GM12801 (cell line): ENCODE data around the gene PCSK2.

Experiments
- CTCF ChIP-seq: IDR thresholded peaks from one replicate; pipeline ENCODE4 v1.5.1; 2011; ENCODE audit warnings: control low read depth; ENCODE audit not compliant: insufficient read length; ENCODE audit errors: extremely low read depth

The PCSK2 gene

DNA sequence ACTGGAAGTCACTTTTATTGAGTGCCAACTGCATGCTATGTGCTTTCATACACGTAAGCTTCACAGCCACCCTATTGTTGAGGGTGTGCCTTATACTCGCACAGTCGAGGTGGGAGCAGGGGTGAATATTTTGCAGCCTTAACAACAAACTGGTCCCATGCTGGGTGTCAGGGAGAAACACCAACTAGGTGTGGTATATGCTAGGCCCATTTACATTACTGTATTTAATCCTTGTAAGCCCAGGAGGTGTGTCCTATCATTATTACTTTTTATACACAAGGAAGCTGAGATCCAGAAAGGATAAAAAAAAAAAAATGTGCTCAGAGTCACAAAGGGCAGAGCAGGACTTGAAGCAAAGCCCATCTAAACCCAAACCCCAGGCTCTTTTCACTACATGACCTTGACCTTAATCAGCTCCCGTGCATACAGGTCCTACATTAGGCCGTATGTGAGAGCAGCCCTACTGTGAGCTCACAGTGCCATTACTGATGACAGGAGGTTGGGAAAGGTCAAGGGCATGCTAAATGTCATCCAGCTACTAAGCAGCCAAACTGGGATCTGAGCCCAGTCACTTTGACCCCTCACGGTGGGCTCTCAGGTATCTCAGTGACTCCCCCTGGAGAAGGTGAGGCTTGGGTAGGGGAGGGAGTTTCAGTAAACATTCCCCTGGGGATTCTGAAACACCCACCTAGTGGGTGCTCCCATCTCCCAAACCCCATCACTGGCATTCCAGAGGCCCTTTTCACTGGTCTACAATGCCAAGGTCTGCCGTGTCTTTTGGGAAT, 242.6 kb downstream of the PCSK2 start:
- no peak for TF ChIP-seq CTCF

DNA sequence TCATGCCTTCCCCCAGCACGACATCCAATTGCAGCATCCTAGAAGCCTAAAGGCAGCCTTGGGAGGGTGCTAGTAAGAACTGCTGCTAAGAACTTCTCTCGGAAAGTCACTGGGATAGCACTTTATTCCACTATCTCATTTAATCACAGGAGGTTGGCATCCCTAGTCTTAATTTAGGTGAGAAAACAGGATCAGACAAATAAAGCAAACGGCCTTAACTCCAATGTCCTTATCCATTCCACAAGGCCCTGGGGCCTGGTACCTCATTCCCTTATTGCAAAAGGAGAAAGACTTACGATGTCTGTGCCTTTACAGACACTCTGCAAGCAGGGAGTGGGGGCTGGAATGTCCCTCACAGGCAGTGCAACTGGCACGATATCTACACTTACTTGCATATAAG, 243.7 kb downstream of the PCSK2 start:
- TF ChIP-seq CTCF, result no peak

- no peak for TF ChIP-seq CTCF
Measured at GRCh38 chr20:17470973-17471372, 244.1 kb downstream of the PCSK2 start.

GRCh38 chr20:17471606-17472187, 244.9 kb downstream of the PCSK2 start:
- no peak for TF ChIP-seq CTCF

DNA sequence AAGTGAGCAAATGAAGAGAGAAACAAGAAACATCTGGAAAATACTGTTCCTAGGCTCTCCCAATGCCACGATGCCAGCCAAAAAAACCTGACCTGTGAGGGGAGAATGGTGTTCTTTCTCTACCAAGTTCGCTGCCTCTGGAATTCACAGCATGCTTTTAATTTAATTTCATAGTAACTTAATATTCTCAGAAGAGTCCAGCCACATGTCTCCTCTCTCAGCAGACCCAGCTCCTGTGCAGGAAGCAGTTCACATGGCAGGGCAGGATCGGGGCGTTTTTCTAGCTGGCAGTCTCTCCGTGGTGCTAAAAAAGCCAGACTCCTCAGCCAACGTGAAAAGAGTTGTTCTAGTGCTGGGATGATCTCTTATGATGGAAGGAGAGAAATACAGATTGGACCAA, 246.8 kb downstream of the PCSK2 start:
- TF ChIP-seq CTCF, result no peak

- no peak for TF ChIP-seq CTCF
Measured at GRCh38 chr20:17479063-17479657, 252.3 kb downstream of the PCSK2 start.

GRCh38 chr20:17480696-17481095, 253.9 kb downstream of the PCSK2 start:
- no peak for TF ChIP-seq CTCF
